GM18517 (cell line): ENCODE measurements around the gene TBCD.

Experiments
- ATAC-seq: cut with Tn5 transposase; IDR thresholded peaks from one replicate; pipeline ENCODE4 v1.9.1; 2021; ENCODE audit warnings: mild to moderate bottlenecking, moderate library complexity; ENCODE audit not compliant: unreplicated experiment

TBCD gene

GRCh38 chr17:82751571-82752370 is at the start of gene TBCD:
Gene TBCD (plus strand): TSS chr17:82752065. CDS start chr17:82752194, 129 bp downstream.
- ATAC-seq = peak; percentile 65

DNA sequence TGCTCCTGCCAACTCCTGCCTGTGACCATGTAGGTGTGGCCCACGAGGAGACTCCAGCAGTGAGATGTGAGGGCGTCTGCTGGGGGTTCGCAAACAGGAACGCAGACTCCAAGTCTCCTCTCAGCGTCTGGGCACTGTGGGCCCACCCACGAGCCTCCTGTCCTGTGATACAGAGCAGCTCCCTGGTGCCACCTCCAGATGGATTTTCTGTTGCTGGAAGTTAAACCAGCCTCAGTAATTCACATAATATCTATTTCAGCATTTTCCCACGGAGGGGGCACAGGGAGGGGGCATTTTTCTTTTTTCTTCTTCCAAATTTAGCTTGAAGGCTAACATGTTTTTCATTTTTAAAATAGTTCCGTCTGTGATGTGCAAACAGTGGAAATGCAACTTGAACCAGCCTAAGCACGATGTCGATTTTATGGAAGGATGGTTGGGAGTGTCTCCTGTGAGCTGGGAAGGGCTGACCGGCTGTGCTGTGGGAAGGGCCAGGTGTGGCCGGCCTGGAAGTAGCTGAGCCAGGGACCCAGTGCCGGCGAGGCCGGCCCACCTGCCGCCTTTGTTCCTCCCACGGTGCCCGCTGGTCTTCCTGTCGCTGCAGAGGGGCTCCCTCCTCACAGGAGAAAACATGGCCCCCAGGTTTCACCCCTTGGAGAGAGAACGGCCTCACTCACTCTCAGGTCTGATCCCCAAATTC is 49.5 kb upstream of the TBCD start:
- no peak for ATAC-seq

DNA sequence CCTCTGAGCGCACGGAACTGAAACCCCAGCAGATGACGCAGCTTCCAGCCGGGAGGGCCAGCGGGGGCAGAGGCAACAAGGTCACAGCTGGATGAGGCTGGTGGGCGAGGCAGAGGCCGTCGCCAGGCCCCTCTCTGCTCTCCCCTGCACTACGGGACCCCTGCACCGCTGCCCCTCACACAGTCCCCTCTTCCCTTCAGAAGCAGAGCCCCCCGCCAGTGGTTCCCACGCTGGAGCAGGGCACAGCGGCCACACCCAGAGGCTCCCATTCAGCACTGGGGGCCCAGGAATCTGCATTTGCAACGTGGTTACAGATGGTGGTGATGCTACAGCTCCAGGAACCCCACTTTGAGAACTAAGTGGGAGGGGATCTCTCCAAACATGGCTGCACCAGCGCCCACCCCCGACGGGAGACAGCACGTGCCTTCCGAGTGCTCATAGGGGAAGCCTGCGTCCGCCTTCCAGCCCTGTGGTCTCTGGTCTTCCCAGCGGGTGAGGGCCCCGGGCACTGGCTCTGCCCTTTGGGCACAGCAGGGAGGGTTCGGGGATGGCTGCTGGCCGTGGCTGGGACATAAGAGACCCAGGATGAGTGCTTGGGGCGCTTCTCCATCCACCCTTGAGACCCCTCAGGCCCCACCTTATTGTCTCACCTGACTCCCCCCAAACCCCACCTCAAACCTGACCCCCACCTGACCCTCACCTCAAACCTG is 48.7 kb upstream of the TBCD start:
- ATAC-seq = no peak

GRCh38 chr17:82703935-82704865 is 47.7 kb upstream of the TBCD start:
- ATAC-seq = no peak

DNA sequence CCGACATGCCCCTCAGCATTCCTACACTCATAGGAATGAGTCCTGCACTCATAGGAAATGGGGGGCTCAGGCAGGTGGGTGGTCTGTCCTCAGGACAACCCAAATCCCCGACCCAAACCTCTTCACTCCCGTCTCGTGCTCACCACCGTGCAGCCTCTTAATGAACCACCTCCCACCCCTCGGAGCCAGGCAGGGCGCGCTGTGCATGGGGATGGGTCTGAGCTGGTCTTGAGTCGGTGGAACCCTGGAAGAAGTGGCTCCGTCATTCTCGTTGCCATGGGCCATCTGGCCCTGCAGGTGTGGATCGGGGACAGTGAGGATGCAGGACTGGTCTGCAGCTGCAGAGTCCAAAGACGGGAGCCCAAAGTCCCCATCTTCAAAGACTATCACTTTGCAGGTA is 47.0 kb upstream of the TBCD start:
- ATAC-seq = no peak

DNA sequence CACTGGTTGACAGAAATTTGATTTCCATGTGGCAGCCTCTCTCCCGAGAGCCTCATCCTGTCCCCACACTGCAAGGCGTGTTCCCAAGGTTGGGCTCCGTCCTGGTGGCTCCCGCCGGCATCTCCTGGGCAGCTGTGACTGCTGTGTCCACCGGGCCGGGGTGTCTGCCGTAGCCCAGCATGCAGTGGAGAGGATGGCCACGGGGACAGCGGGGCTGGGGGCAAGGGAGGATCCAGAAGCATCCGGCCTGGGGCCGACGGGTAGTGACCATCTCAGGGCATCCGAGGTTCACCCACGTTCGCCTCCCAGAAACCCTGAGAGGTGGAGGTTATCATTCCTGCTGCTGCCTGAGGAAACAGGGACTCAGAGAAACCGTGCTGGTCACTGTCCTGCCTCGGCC is 46.1 kb upstream of the TBCD start:
- ATAC-seq = no peak

GRCh38 chr17:82709024-82709675 is 42.7 kb upstream of the TBCD start:
- no peak for ATAC-seq

DNA sequence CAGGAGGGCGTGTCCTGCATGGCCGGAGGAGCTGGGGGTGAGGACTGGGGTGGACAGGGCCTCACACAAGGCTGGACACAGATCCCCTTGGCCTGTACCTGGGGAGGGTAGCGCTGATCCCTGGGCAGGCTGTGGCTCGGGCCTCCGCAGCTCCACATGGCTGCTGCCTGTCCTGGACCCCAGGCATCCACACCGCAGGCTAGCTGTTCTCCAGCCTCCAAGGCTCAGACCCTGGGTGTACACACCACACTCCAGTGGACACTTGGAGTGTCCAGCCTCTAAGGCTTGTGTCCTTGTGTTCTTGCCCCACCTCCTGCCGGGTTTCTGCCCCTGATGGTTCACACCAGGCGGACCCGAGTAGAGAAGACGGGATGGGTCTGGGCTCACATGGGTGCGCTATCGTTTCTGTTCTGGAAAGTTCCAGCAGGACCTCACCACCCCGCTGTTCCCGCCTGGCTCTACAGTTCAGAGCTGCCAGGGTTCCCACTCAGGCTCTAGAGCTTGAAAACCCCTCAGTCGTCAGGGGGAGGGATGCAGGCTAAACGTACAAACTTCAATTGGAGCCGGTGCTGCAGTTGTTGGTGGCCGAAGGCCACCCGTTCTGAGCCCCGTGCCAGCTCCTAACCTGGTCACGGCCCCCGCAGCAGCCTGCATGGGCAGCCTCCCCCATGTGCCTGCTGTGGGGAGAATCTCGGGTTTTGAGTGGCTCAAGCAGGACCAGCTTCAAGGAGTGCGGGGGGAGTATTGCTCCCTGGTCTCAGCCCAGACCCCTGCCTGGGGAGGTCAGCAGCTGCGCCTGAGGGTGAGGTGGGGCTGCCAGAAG is 42.0 kb upstream of the TBCD start:
- no peak for ATAC-seq

GRCh38 chr17:82710499-82711232 is 41.2 kb upstream of the TBCD start:
- no peak for ATAC-seq

GRCh38 chr17:82713071-82713723 is 38.7 kb upstream of the TBCD start:
- ATAC-seq = no peak

DNA sequence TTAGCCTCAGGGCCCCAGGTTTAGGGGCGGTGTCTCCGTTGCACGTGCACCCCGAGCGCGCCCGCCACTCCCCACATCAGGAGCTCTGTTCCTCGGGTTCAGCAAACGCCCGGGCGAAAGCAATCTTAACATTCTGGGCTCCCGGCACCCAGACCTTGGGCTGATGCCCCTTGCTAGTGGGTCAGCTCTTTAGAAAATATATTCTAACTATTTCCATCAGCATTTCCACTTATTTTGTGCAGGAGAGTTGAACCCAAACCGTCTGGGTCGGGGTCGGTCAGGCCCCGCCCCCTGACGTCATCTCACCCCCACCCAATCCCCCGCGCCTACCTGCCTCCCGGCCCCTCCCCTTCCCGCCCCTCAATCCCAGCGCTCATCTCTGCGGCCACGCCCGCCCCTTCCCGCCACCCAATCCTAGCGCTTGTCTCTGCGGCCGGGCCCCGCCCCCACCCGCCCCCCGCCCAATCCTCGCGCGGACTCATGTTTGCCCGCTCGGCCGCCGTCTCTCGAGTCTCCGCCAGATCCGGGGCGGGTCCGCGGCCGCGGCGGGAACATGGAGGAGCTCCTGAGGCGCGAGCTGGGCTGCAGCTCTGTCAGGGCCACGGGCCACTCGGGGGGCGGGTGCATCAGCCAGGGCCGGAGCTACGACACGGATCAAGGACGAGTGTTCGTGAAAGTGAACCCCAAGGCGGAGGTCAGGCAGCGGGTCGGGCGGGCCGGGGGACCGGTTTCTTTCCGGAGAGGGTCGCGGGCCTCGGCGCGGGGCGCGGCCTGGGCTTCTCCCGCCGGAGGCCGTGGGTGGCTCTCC is 35.5 kb upstream of the TBCD start, which contains the start of gene FN3KRP:
Gene FN3KRP (plus strand): TSS at position 504 of the 808 bp plus-strand sequence. CDS start 50 bp downstream, at position 554.
- no peak for ATAC-seq

DNA sequence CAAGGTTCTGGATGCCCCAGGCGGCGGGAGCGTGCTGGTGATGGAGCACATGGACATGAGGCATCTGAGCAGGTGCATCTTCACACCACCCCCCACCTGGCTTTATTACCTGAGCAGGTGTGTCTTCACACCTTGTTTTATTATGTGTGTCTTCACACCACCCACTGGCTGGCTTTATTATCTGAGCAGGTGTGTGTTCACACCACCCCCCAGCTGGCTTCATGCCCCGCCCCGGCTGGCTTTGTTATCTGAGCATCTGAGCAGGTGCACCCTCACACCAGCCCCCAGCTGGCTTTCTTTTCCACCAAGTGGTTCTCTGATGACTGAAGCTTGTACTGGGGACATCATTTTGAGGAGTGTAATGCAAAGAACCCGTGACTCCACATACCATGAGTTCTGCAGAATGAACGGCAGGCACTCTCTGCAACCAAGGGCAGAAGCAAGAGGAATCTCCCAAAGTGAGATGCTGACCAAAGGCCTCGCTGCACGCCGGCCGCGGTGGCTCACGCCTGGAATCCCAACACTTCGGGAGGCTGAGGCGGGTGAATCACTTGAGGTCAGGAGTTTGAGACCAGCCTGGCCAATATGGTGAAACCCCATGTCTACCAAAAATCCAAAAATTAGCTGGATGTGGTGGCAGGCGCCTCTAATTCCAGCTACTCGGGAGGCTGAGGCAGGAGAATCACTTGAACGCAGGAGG is 32.7 kb upstream of the TBCD start:
- no peak for ATAC-seq

DNA sequence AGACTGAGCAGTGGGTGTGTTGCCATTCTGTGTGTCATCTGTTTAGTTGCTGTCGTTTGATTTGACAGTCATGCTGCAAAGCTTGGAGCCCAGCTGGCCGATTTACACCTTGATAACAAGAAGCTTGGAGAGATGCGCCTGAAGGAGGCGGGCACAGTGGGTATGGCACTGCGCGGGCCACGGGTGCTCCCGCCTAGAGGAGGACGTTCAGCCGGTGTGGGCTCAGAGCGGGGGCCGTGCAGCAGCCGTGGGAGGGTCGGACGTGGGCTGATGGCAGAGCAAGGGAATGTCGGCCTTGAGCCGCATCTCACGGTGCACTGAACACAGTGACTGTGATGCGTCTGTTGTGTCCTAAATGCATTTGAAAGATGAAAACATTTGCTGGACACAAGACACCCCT is 31.7 kb upstream of the TBCD start:
- ATAC-seq = no peak

GRCh38 chr17:82722341-82723013 is 29.4 kb upstream of the TBCD start:
- ATAC-seq = no peak

- no peak for ATAC-seq
Observed at GRCh38 chr17:82723169-82723807, 28.6 kb upstream of the TBCD start.
